ENCODE results near the gene CGB2. TPM values are rescaled to one million over a fixed set of nuclear protein-coding genes. Genes with fewer than 3 reads are reported as not detected.
A peak's percentile ranks its signal among the peaks of the same experiment; 100 is the strongest.
"Not testable (repeated sequence)": the region's sequence is repeated elsewhere in the genome, so short reads cannot be mapped to it uniquely, and the experiment has no call there.

Gene CGB2
- total RNA-seq, 2 experiments from 2014 or later, result not detected

- POLR2A ChIA-PET; H3K4me1 Mint-ChIP-seq; H3K27ac Mint-ChIP-seq; H3K27me3 Mint-ChIP-seq; ATAC-seq (ENCODE audit: low read depth); H3K4me3 Mint-ChIP-seq; H3K9me3 Mint-ChIP-seq; H3K36me3 Mint-ChIP-seq; DNase-seq: not testable (repeated sequence)
Measured at GRCh38 chr19:49028686-49029085, 3.0 kb upstream of the CGB2 start.

GRCh38 chr19:49029749-49030148, 1.9 kb upstream of the CGB2 start:
- DNase-seq; H3K27me3 Mint-ChIP-seq; H3K27ac Mint-ChIP-seq; ATAC-seq (ENCODE audit: low read depth); H3K4me3 Mint-ChIP-seq; H3K9me3 Mint-ChIP-seq; H3K36me3 Mint-ChIP-seq; H3K4me1 Mint-ChIP-seq; POLR2A ChIA-PET: not testable (repeated sequence)

GRCh38 chr19:49030323-49030722, 1.4 kb upstream of the CGB2 start:
- H3K36me3 Mint-ChIP-seq; POLR2A ChIA-PET; H3K4me1 Mint-ChIP-seq; DNase-seq; H3K4me3 Mint-ChIP-seq; H3K9me3 Mint-ChIP-seq; H3K27ac Mint-ChIP-seq; H3K27me3 Mint-ChIP-seq; ATAC-seq (ENCODE audit: low read depth): not testable (repeated sequence)

- H3K27me3 Mint-ChIP-seq, H3K36me3 Mint-ChIP-seq, POLR2A ChIA-PET, H3K9me3 Mint-ChIP-seq, H3K27ac Mint-ChIP-seq, H3K4me1 Mint-ChIP-seq, H3K4me3 Mint-ChIP-seq: not testable (repeated sequence)
- DNase-seq (peak; percentile 50), ATAC-seq (ENCODE audit: low read depth) (peak; percentile 36)
Measured at GRCh38 chr19:49036815-49037214, 5.1 kb downstream of the CGB2 start, which contains the start of gene CGB1. Gene CGB1, minus strand, starts transcription at chr19:49036895. Its CDS starts 184 bp downstream, at chr19:49036711.

GRCh38 chr19:49038111-49038510, 6.4 kb downstream of the CGB2 start:
- H3K4me3 Mint-ChIP-seq; DNase-seq; H3K27me3 Mint-ChIP-seq; H3K27ac Mint-ChIP-seq; H3K4me1 Mint-ChIP-seq; H3K36me3 Mint-ChIP-seq; POLR2A ChIA-PET; ATAC-seq (ENCODE audit: low read depth); H3K9me3 Mint-ChIP-seq: not testable (repeated sequence)

- POLR2A ChIA-PET; H3K27me3 Mint-ChIP-seq; H3K4me3 Mint-ChIP-seq; H3K9me3 Mint-ChIP-seq; H3K4me1 Mint-ChIP-seq; DNase-seq; H3K36me3 Mint-ChIP-seq; ATAC-seq (ENCODE audit: low read depth); H3K27ac Mint-ChIP-seq: not testable (repeated sequence)
Measured at GRCh38 chr19:49038557-49039276, 7.0 kb downstream of the CGB2 start.

- POLR2A ChIA-PET, H3K27ac Mint-ChIP-seq: not testable (repeated sequence)
Measured at GRCh38 chr19:49039736-49040135, 8.0 kb downstream of the CGB2 start.

GRCh38 chr19:49042177-49042576, 10.5 kb downstream of the CGB2 start:
- no peaks in the 10 kb centered on the region for H3K4me1 Mint-ChIP-seq
- POLR2A ChIA-PET, result no interaction called here
- H3K27ac Mint-ChIP-seq, result no peak overlapping the region
- ATAC-seq (ENCODE audit: low read depth) (no peak), DNase-seq (no peak)
- H3K27me3 Mint-ChIP-seq, result peaks cover 3% of the 10 kb centered on the region
- no peaks in the 10 kb centered on the region for H3K9me3 Mint-ChIP-seq
- no peaks in the 10 kb centered on the region for H3K36me3 Mint-ChIP-seq
- no peak overlapping the region for H3K4me3 Mint-ChIP-seq

More at GRCh38 chr19:49039736-49040135, 8.0 kb downstream of the CGB2 start:
- H3K36me3 Mint-ChIP-seq; H3K27me3 Mint-ChIP-seq; ATAC-seq (ENCODE audit: low read depth); H3K9me3 Mint-ChIP-seq; DNase-seq; H3K4me1 Mint-ChIP-seq; H3K4me3 Mint-ChIP-seq: not testable (repeated sequence)

- ATAC-seq (ENCODE audit: low read depth); H3K27me3 Mint-ChIP-seq; H3K4me3 Mint-ChIP-seq; H3K4me1 Mint-ChIP-seq; H3K9me3 Mint-ChIP-seq; H3K36me3 Mint-ChIP-seq; POLR2A ChIA-PET; DNase-seq; H3K27ac Mint-ChIP-seq: not testable (repeated sequence)
Measured at GRCh38 chr19:49042666-49043065, 11.0 kb downstream of the CGB2 start.

- H3K4me3 Mint-ChIP-seq, H3K9me3 Mint-ChIP-seq, POLR2A ChIA-PET: not testable (repeated sequence)
Measured at GRCh38 chr19:49043548-49043947, 11.9 kb downstream of the CGB2 start, which contains the start of gene CGB5. Gene CGB5, plus strand, starts transcription at chr19:49043848. Its CDS starts 362 bp downstream, at chr19:49044210.

GRCh38 chr19:49049011-49049410, 17.3 kb downstream of the CGB2 start, which contains the start of gene CGB8:
Gene CGB8, minus strand, starts transcription at chr19:49049111. Its CDS starts 372 bp downstream, at chr19:49048739.
- H3K27ac Mint-ChIP-seq; H3K4me1 Mint-ChIP-seq; H3K36me3 Mint-ChIP-seq; DNase-seq; H3K4me3 Mint-ChIP-seq; ATAC-seq (ENCODE audit: low read depth); POLR2A ChIA-PET; H3K9me3 Mint-ChIP-seq; H3K27me3 Mint-ChIP-seq: not testable (repeated sequence)

More at GRCh38 chr19:49043548-49043947, 11.9 kb downstream of the CGB2 start, which contains the start of gene CGB5:
- not testable (repeated sequence) for ATAC-seq (ENCODE audit: low read depth); H3K27ac Mint-ChIP-seq; H3K4me1 Mint-ChIP-seq; H3K27me3 Mint-ChIP-seq; DNase-seq; H3K36me3 Mint-ChIP-seq

GRCh38 chr19:49049834-49050233, 18.1 kb downstream of the CGB2 start:
- DNase-seq; POLR2A ChIA-PET; ATAC-seq (ENCODE audit: low read depth); H3K4me1 Mint-ChIP-seq; H3K27ac Mint-ChIP-seq; H3K27me3 Mint-ChIP-seq; H3K9me3 Mint-ChIP-seq; H3K36me3 Mint-ChIP-seq; H3K4me3 Mint-ChIP-seq: not testable (repeated sequence)

GRCh38 chr19:49050376-49051033, 18.8 kb downstream of the CGB2 start:
- H3K4me1 Mint-ChIP-seq; H3K27me3 Mint-ChIP-seq; H3K4me3 Mint-ChIP-seq; ATAC-seq (ENCODE audit: low read depth); H3K9me3 Mint-ChIP-seq; H3K27ac Mint-ChIP-seq; POLR2A ChIA-PET; H3K36me3 Mint-ChIP-seq; DNase-seq: not testable (repeated sequence)
